Epithelial cell of esophagus (primary cell): ENCODE data around the gene BIVM.

Experiments used
- DNase-seq: peaks from one replicate; pipeline ENCODE4 v3.0.0; 2010; ENCODE audit warnings: low read depth
- H3K4me3 ChIP-seq: 2 replicates; pipeline ENCODE4 v1.5.1; 2011; ENCODE audit warnings: mild to moderate bottlenecking, low read length, control low read depth
- CTCF ChIP-seq: IDR thresholded peaks from 2 replicates; pipeline ENCODE4 v1.5.1; 2011; ENCODE audit warnings: low read depth, mild to moderate bottlenecking, low read length, control low read depth, inconsistent platforms; ENCODE audit not compliant: insufficient read depth; ENCODE audit errors: missing control alignments

BIVM gene

GRCh38 chr13:102877303-102877702 is 78.4 kb downstream of the BIVM start:
- DNase-seq: peak; percentile 40
- TF ChIP-seq CTCF: no peak
- no peak overlapping the region for H3K4me3 ChIP-seq

GRCh38 chr13:102878481-102878880 is 79.6 kb downstream of the BIVM start:
- no peak for DNase-seq
- no peak overlapping the region for H3K4me3 ChIP-seq
- TF ChIP-seq CTCF: no peak

- no peak overlapping the region for H3K4me3 ChIP-seq
- TF ChIP-seq CTCF: no peak
- DNase-seq: no peak
Measured at GRCh38 chr13:102879793-102880499, 81.0 kb downstream of the BIVM start.

GRCh38 chr13:102881819-102882686 is 83.1 kb downstream of the BIVM start:
- no peak for TF ChIP-seq CTCF
- no peak overlapping the region for H3K4me3 ChIP-seq
- no peak for DNase-seq
